Measurements from ENCODE around the gene IFT122. TPM values are rescaled to one million over a fixed set of nuclear protein-coding genes. Genes with fewer than 3 reads are reported as not detected.

The IFT122 gene
- total RNA-seq, 1 donor from 2014 or later, result 8.1 TPM

DNA sequence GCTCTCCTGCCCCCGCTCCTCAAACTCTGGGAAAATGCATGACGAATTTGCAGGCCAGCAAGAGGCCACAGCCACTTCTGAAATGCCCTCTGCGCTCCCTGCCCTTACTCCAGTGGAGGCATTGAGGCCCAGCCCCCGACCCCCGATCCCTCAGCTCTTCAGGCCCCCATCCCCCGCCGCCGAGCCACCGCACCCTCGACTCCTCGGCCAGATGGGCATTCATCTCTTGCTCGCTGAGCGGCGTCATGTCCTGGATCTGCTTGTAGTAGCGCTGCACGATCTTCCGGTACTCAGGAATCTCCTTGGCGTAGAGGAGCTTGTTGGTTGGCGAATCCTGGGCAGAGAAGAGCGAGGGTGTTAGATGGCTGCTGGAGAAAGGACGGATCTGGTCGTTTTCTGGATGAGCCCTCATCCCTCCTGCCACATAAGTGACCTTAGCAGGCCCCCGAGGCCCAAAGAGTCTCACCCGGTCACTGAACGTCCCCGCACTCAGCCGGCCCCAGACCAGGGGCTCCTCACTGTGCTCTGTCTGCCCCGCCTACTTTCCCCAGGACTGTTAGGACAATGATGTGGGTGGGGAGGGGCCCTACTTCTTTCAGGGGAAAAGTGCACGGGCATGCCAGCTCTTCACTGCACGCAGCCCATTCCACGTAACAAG is 117.0 kb downstream of the IFT122 start:
- DNase-seq (ENCODE audit: low read depth), result no peak

DNA sequence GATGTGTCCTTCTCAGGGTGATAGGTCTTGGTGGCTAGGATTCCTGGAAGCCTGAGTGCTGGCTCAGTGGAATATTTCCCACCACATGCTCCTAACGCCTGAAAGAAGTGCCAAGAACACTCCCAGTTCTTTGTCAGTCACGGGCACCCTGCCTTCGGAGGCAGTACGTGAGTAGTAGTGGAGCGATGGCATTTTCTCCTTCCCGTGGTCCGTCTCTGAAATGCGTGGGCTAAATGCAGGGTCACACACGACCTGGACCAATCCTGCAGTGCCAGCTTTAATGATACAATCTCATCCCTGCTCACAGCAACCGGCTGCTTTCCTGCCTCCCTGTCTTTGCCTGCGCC is 117.5 kb downstream of the IFT122 start:
- DNase-seq (ENCODE audit: low read depth), result peak; percentile 63

DNA sequence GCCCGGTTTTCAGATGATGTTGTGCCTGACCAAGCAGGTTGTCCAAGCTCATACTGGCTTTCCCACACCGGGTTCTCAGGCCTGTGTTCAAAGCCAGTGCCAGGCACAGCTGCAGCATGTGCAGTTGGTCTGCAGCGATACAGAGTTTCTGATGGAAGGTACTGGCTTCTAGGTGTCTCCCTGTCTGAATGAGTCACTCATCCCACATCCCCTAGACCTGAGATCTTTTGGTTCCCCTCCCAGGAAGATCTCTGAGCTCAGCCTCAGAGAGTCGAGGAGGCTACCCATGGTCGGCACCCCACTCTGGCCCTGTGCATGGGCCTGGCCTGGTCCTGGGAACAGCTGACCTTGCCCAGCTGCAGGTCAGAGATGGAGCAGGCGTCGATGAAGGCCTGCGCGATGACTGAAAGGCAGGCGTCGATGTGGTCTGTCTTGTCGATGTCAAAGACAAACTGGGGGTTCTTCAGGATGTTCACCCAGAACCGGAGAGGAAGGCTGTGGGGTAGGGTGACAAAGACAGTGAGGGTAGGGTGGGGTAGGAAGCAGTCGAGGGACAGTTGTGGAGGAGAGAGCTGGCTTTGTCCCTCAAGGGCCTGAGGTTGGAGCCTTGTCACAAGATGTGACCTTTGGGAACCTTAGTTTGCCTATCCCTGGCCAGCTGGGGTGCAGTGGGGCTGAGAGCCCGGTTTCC is 118.2 kb downstream of the IFT122 start:
- DNase-seq (ENCODE audit: low read depth), result peak; percentile 47

DNA sequence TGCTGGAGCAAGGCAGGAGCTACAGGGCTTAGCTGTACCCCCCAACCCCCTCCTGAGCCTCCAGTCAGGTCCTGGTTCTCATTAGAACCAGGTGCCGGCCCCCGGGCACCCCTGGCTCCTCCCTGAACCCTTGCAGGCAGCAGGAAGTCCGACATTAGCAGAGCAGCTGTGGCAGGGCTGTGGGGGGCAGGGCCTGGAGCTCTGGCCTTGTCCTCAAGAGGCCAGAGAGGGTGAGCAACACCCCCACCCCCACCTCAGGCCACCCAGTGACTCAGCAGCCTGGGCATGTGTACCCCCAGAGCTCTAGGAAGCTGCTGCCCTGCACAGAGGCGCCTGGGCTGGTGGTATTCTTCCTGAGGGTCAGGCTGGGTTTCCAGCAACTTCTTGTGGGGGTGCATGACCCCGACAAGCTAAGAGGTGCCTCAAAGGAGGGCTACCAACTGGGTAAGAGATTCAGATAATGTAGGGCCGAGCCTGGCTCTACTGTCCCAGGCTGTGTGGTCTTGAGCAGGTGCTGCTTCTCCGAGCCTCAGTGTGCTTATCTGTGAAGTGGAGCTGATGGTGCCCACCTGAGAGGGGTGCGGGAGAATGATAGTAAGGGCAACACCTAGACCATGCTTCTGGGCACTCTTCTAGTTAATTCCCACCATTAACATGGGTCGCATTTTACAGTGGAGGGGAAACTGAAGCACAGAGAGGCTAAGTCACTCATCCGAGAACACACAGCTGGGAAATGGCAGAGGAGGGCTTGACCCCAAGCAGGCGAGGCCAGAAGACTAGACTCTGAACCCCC is 118.9 kb downstream of the IFT122 start:
- peak; percentile 94 for DNase-seq (ENCODE audit: low read depth)

DNA sequence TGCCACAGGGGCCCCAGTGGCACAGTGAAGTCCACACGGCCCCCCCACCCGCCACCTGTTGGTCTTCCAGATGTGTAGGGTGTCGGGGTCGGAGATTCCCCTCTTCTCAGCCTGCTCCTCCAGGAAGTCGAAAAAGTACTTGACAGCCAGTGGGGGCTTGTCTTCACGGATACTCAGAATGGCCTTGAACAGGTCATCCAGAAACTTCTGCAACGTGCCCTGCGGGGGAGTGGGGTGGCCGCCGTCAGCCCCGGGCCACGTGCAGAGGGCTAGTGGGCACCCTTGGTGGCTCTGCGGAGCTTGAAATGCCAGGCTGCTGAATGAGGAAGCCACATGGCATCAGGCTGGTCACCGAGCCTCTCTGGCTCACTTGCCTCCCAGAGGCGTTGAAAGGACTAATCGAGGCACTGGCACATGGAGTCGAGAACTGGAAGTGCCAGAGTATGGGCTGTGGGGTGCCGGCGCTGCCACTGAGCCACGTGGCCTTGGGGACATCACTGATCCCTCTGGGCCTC is 119.6 kb downstream of the IFT122 start:
- no peak for DNase-seq (ENCODE audit: low read depth)

DNA sequence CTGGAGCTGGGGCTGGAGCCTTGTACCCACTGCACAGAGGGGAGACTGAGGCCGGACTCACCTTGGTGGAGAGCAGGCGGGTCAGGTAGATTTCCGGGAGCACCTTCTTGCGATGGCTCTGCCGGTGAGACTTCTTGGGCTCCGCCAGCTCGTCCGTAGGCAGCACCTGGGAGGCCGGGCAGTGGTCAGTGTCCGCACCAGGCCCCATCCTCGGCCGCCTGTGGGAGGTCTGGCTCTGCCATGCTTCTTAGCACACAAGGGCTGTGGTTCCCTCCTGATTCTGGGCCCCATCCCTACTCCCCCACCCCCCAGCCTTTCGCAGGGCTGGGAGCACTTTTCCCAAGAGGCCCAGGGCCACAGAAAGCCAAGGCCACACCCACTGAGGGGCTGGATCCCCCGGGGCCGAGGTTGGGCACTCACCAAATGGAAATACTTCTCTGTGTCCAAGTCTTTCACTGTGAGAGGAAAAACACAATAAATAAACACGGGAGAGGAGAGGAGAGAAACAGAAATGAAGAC is 120.3 kb downstream of the IFT122 start:
- DNase-seq (ENCODE audit: low read depth), result peak; percentile 72

DNA sequence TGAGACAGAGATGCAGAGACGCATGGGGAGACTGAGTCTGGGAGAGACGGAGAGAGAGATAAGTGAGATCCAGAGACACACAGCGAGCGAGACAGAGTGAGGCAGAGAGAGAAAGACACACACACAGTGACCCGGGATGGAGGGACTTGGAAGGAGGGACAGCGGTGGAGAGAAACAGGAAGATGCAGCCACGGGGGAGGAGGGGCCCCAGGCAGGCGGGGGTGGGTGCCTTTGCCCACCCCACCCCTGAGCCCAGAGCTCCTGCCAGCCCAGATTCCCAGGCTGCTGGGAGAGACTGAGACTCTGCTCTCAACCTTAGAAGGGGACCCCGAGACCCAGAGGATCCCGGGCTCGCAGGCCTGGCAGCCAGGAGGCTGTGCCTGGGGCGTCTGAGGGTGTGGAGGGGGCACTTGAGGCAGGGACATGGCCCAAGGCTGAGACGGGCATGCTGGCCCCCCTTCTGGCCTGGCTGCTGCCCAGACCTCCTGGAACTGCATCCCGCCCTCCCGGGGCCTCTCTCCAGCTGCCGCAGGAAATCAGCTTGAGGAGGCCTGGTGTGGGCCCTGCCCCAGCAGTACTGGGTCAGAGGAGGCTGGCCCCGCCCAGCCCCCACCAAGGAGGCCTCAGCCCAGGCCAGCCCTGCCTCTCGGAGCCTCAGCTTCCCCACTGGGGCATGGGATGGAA is 121.0 kb downstream of the IFT122 start:
- DNase-seq (ENCODE audit: low read depth), result peak; percentile 95

DNA sequence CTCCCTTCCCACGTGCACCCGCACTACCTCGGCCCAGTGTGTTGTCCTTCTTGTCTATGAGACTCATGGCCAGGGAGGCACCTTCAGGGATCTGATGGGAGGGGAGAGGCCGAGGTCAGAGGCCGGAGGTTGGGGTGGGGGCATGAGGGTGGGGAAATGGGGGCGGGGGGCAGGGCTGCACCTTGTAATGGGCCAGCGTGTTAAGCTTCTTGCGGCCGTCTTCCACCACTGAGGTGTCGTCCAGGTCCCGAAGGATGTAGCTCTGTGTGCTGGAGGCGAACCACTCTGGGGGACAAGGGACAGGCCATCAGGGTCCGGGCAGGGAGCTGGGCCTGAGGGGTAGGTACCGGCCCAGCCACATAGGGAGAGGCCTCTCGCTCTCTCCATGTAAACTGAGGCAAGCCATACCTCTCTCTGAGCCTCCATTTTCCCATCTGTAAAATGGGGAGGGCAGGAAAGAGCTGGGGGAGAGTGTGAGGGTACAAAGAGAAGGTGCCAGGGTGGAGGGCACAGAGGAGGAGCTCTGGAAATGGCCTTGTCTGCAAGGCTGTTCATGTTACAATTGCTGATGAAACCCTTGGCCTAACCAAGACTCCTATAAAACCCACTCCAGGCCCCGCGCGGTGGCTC is 121.7 kb downstream of the IFT122 start:
- no peak for DNase-seq (ENCODE audit: low read depth)

DNA sequence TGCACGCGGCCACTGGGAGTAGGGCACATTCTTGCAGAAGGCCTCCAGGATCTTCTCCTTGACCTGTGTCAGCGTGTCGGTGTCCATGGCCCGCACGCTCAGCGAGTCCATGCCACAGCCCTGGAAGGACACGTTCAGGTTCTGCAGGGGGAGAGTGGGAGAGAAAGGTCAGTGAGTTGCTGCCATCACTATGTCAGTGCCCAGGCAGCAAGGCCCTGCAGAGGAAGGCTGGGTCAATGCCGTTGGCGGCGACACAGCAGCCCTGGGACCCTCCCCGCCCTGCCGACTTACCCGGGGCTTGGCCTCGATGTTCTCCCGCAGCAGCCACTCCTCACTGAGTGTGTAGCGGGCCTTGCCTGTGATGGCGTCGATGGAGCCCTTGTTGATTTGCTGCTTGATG is 122.8 kb downstream of the IFT122 start:
- DNase-seq (ENCODE audit: low read depth), result no peak

DNA sequence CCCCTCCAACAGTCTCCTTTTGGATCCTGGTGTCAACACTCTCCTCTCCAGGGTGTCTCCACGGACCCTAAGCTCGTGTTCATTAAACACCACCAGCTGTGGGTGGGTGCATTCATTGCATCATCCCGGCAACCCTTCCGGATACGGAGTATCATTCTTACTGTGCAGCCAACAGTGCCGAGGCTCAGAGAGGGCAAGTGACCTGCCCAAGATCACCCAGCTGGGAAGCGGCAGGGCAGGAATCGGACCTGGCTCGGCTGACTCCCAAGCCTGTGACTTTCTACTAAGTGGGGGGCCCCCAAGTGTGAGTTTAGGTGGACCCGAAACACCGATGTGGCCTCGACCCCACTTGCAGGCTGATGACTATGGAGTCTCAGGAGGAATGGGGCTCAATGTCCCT is 123.3 kb downstream of the IFT122 start:
- no peak for DNase-seq (ENCODE audit: low read depth)

DNA sequence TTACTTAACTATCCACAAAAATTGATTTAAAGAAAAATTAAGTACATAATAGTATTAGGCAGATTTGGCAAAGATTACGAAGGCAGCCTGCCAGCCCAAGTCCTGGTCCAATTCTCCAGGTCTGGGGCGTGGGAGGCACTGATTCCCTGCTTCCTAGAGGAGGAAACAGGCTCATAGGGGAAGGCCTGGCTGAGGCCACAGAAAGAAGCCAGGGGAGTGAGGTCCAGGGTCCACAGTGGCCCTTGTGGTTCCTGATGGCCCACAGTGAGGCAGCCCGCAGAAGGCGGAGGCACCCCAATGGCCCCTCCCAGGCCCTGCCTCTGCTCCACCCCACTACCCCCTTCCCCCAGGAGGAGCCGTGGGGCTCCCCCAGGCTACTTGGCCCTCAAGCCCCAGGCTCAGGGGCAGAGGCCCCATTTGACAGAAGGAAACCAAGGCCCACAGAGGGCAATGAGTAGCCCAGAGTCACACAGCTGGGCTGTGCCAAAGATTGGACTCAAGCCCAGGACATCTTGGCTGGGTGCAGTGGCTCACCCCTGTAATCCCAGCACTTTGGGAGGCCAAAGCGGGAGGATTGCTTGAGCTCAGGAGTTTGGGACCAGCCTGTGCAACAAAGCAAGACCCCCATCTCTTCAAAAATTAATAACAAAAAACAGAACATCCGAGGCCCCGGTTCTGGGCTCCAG is 124.0 kb downstream of the IFT122 start:
- DNase-seq (ENCODE audit: low read depth), result no peak

DNA sequence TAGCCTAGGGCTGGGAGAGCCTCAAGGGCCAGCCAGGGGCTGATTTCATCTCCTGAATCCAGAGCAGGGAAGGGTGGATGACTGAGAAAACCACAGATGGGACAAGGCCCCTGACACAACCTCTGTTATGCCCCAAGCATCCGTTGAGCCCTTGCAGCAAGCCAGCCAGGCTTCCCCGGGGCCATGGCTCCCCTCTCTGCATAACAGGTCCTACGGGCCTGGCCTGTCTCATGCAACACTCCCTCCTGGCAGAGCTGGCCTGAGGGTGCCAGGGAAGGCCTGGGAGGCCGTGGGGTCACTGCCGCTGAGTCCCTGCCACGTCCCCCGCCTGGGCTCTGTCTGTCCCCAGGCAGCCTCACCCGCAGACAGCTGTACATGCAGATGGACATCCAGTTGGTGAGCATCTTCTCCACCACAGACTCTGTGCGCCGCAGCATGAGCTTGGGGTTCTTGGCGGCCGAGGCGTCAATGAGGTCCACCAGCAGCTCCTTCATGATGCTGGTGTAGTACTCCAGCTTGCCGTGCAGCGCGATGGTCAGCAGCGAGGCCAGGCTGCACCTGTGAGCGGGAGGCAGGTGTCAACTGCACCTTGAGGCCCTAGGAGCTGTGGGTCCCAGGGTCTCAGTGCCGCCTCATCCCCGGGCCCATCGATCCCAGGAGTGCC is 125.1 kb downstream of the IFT122 start:
- DNase-seq (ENCODE audit: low read depth), result no peak

DNA sequence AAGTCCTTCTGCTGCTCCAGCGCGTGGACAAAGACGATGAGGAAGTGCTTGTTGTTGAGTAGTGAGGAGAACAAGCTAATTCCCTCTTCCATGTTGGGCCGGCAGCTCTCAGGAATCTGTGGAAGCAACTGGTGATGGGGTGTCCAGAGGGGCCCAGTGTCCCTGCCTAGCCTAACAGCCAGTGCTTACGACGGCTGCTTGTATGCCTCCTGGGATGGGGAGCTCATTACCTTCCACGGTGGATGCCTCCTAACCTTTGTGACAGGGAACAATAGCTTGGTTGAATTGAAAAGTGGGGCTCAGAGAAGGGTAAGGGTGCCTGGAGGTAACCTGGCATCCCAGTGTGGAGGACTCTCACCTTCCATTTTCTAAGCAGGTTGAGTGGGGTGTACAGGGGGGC is 125.9 kb downstream of the IFT122 start:
- no peak for DNase-seq (ENCODE audit: low read depth)

DNA sequence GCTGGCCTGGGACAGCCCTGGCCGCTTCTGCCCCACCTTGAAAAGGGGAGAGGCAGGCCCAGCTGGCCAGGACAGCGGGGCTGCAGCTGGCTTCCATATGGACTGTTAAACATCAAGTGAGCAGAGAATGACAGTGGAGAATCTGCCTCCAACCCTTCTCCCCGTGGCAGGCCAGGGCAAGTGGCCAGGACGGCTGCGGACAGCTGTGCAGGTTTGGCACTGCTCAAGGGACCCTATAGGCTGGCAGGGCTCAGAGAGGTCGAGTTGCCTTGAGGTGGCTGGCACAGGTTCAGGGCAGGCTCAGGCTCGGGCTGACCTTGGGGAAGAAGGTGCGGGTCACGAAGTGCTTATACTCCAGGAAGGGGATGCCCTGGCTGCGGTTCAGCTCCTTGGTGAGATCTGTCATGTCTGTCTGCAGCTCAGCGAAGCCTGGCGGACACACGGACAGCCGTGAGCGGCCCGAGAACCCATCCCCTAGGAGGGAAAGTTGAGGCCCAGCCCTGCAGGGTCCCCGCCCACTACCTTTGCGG is 127.2 kb downstream of the IFT122 start:
- DNase-seq (ENCODE audit: low read depth), result peak; percentile 72

DNA sequence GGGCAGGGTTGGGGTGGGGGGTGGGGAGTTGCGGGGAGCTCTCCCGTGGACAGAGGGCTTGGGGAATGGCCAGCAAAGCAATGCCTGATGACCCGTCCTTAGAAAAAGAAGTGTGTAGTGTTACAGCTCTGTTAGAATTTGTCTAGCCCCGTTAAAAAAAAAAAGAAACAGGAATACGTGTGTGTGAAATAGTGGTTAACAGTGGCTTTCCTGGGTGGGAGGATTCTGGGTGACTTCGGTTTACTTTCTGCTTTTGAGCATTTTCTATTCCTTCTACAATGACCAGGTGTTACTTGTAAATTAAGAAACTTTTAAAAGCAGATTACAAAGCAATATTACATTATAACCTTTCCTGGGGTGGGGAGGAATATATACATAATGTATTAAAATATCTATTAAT is 127.9 kb downstream of the IFT122 start:
- no peak for DNase-seq (ENCODE audit: low read depth)

DNA sequence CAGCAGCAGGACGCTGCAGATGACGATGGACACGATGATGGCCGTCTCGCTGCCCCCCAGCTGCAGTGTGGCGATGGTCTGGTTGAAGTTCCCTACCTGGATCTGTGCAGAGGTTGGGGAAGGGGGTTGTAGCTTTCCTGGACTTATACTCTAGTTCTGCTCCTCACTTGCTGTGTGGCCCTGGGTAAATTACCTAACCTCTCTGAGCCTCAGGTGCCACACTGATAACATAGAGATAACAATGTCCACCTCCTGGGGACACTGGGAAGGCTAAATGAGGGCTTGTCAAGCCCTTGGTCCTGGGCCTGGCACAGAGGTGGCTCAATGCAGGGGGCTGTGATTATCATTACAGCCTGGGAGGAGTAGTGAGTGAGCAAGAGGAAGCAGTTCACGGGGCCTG is 129.8 kb downstream of the IFT122 start:
- no peak for DNase-seq (ENCODE audit: low read depth)

Measured in myocyte (in vitro differentiated cells).